Stimulated activated memory B cell treated with anti-CD40 and anti-IgM and Interleukin-4, amounts not matched to agents 10 μg/mL and 1 μg/mL and 100 μg/mL, for 72 hours (primary cell): Measurements from ENCODE around the gene ITGBL1.
A peak's percentile ranks its signal among the peaks of the same experiment; 100 is the strongest.

ENCODE experiments used
- ATAC-seq: fragments of 150-1000 bp; cut with Tn5 transposase; 2 replicates; pipeline ENCODE4 v1.10.0; 2021
- H3K27ac Mint-ChIP-seq: one replicate; pipeline ENCODE4 v1.8.0; 2022; ENCODE audit warnings: mild to moderate bottlenecking, mixed read lengths
- H3K27me3 Mint-ChIP-seq: one replicate; pipeline ENCODE4 v1.8.0; 2022; ENCODE audit warnings: mixed read lengths
- H3K36me3 Mint-ChIP-seq: one replicate; pipeline ENCODE4 v1.8.0; 2022; ENCODE audit warnings: mixed read lengths
- H3K4me1 Mint-ChIP-seq: one replicate; pipeline ENCODE4 v1.8.0; 2022; ENCODE audit warnings: mixed read lengths
- H3K4me3 Mint-ChIP-seq: one replicate; pipeline ENCODE4 v1.8.0; 2022; ENCODE audit warnings: mild to moderate bottlenecking, moderate library complexity, mixed read lengths
- H3K9me3 Mint-ChIP-seq: one replicate; pipeline ENCODE4 v1.8.0; 2022; ENCODE audit warnings: mixed read lengths

The ITGBL1 gene

DNA sequence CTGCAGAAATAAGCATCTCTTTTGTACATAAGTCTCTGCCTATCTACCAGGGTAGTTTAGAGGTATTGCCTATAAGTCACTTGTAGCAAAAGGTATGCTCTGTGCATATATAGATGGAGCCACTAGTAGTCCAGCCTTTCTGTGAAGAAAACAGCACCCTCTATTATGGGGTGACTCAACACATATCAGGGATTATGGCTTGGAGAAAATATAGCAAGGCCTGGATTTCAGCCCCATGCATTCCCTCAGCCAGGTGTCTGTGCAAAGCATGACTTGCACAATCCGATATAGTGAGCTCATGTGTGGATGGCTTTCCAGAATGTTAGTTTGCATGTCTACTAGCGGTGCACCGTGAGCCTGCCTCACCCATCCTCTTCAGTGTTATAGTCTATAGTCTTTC, 22.7 kb upstream of the ITGBL1 start:
- Mint-ChIP-seq H3K27me3 (no peaks in the 10 kb centered on the region), H3K27ac (no peak overlapping the region), H3K4me1 (no peaks in the 10 kb centered on the region), H3K9me3 (no peaks in the 10 kb centered on the region), H3K4me3 (no peak overlapping the region), H3K36me3 (no peaks in the 10 kb centered on the region)
- ATAC-seq, result no peak

DNA sequence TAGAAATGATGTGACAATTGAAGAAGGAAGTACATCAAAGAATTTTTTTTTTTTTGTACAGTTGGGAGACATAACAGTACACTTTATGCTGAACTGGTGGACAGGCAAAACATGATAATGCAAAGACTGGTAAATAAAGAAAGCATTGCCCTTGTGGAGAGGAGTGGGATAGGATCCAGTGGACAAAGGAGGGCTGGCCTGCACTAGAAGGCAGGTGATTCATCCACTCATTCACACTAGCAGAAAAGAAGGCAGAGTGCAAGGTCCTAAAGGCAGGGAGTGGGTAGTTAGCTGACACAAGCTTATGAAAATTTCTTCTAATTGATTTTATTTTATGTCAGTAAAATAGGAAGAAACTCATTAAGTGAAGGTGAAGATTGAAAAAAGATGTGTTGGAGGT, 18.6 kb upstream of the ITGBL1 start:
- H3K9me3 Mint-ChIP-seq, result no peaks in the 10 kb centered on the region
- no peak overlapping the region for H3K27ac Mint-ChIP-seq
- H3K4me1 Mint-ChIP-seq, result no peaks in the 10 kb centered on the region
- no peaks in the 10 kb centered on the region for H3K27me3 Mint-ChIP-seq
- H3K36me3 Mint-ChIP-seq, result no peaks in the 10 kb centered on the region
- no peak overlapping the region for H3K4me3 Mint-ChIP-seq
- ATAC-seq, result no peak

DNA sequence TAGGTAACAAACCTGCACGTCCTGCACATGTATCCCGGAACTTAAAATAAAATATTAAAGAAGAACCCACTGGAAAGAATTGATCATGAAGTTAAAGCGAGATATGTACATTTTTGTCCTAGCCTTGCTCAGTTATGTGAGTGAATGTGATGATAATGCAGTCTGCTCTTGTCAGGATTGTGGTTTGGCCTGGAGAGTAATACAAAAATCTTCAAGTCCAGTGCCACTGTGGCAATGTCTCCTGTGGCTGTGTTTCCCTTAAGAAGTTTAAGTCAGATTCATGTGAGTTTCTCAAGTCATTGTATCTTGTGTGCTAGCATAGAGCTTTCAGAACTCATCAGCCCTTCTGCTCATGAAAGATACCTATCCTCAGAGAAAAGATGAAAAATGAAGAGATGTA, 18.0 kb upstream of the ITGBL1 start:
- no peaks in the 10 kb centered on the region for H3K9me3 Mint-ChIP-seq
- no peaks in the 10 kb centered on the region for H3K36me3 Mint-ChIP-seq
- H3K4me1 Mint-ChIP-seq, result no peaks in the 10 kb centered on the region
- no peak for ATAC-seq
- no peaks in the 10 kb centered on the region for H3K27me3 Mint-ChIP-seq
- H3K27ac Mint-ChIP-seq, result no peak overlapping the region
- H3K4me3 Mint-ChIP-seq, result no peak overlapping the region

DNA sequence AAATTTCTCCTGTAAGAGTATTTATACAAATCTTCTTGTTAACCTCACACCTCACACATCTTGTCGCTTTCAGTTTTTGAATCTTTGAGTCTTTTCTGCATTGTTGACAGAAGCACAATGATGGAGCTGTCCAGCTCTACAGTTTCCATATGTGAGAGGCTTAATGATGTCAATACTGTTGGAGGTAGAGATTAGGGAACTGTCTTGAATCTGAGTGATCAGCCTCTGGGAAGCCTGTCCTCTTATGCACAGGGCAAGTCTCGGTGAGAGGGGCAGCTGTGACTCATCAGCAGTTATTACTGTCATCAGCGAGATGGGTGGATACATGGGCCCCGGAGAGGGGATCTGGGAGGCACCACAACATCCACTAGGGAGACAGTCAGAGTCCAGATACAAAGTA, 4.6 kb upstream of the ITGBL1 start:
- no peak for ATAC-seq
- Mint-ChIP-seq H3K36me3 (no peaks in the 10 kb centered on the region), H3K27ac (no peak overlapping the region), H3K4me1 (no peaks in the 10 kb centered on the region), H3K9me3 (peaks cover 4% of the 10 kb centered on the region), H3K4me3 (no peak overlapping the region), H3K27me3 (peaks cover 18% of the 10 kb centered on the region)

DNA sequence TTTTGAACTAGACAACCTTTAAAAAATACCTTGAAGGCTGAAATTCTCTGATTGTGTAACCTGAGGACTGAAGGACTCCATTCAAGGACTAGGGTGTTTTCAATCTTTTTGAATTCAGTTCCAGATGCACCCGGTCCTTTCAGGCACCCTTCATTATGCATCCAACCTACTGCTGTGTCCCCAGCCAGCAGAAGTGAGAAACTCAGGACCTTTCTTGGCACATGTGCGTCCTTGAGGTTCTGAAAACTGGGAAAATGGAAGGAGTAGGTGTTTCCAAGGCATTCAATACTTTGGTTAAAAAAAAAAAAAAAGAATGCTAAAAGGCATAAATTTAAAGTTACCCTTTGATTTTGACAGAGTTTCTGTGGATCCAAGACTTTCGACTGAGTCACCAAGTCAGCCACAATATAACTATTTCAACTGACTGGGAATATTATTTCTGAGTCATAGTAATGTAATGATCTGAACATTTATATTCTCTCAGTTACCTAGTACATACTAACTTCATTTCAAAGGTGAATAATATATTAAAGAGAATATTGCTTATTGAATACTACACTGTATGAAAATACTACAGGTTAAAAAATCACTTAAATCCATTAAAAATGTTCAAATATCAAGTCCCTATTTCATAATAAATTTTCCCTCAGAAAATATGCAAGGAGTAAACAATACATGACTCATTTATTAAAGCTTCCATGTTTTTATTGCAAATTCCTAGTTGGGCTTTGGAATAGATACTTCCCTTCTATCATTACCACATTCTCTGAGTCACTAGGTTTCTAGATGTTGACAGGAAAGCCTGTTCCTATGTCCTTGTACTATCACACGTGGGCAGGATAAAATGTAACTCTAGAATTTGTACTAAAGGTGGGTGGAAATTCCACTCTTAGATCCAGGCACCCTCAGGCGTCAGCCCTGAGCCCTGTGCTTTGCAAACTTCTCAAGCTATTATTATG, 2.4 kb upstream of the ITGBL1 start:
- ATAC-seq, result no peak
- Mint-ChIP-seq H3K36me3 (no peaks in the 10 kb centered on the region), H3K4me3 (no peak overlapping the region), H3K9me3 (no peaks in the 10 kb centered on the region), H3K4me1 (no peaks in the 10 kb centered on the region), H3K27ac (no peak overlapping the region), H3K27me3 (peaks cover 38% of the 10 kb centered on the region)

DNA sequence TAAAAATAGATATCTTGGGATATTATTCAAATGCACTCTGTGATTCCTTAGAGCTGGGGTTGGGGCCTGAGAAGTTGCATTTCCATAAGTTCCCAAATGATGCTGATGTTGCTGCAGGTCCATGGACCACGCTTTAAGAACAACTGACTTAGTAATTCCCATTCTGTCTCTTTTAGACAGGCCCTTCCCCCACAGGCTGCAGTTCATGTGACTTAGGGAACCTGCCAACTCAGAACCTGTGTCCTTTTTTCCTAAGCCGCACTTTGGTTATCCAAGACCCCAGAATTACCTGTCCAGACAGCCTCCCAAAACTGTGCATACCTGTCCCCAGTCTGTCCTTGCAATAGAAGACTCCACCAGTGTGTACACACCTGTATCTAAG, 1.7 kb upstream of the ITGBL1 start:
- peak; percentile 18 for ATAC-seq
- H3K4me3 Mint-ChIP-seq, result no peak overlapping the region

DNA sequence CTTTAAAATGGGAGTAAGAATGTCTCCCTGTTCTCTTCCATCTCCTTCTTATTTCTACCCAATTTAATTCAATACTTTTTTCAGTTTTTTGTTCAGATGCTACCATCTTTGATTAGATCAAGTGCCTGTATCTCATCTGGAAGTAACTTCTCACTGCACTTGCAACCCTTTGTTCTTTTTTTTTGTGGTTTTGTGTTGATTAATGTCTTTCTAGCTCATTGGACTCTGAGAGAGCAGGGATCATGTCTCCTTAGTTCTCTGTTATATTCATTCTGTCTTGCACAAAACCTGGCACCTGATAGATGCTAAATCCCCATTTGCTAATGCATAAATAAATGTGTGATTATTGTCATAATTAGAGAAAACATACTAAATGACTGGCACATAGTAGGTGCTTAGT, 834 bp upstream of the ITGBL1 start:
- H3K27me3 Mint-ChIP-seq, result peaks cover 41% of the 10 kb centered on the region
- no peak overlapping the region for H3K27ac Mint-ChIP-seq
- H3K9me3 Mint-ChIP-seq, result no peaks in the 10 kb centered on the region
- H3K36me3 Mint-ChIP-seq, result no peaks in the 10 kb centered on the region
- H3K4me1 Mint-ChIP-seq, result no peaks in the 10 kb centered on the region
- no peak overlapping the region for H3K4me3 Mint-ChIP-seq
- ATAC-seq, result no peak

More for the DNA sequence above, 1.7 kb upstream of the ITGBL1 start:
- Mint-ChIP-seq H3K9me3 (no peaks in the 10 kb centered on the region), H3K4me1 (no peaks in the 10 kb centered on the region), H3K36me3 (no peaks in the 10 kb centered on the region), H3K27ac (no peak overlapping the region), H3K27me3 (peaks cover 41% of the 10 kb centered on the region)

DNA sequence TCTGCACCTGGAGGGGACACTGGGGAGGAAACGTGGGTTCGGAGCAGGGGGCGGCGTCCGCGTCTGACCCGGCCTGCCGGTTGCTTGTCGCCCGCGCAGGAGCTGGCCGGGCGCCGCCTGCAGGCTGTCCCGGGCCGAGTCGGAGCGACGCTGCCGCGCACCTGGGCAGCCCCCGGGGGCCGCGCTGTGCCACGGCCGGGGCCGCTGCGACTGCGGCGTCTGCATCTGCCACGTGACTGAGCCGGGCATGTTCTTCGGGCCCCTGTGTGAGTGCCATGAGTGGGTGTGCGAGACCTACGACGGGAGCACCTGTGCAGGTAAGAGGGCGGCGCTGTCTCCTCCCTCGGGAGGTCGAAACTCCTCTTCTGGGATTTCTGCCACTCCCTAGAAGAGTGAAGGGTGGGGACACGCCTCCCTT, 1.3 kb downstream of the ITGBL1 start:
- Mint-ChIP-seq H3K27ac (no peak overlapping the region), H3K27me3 (peaks cover 41% of the 10 kb centered on the region), H3K4me3 (no peak overlapping the region), H3K9me3 (no peaks in the 10 kb centered on the region), H3K4me1 (no peaks in the 10 kb centered on the region), H3K36me3 (no peaks in the 10 kb centered on the region)
- no peak for ATAC-seq

DNA sequence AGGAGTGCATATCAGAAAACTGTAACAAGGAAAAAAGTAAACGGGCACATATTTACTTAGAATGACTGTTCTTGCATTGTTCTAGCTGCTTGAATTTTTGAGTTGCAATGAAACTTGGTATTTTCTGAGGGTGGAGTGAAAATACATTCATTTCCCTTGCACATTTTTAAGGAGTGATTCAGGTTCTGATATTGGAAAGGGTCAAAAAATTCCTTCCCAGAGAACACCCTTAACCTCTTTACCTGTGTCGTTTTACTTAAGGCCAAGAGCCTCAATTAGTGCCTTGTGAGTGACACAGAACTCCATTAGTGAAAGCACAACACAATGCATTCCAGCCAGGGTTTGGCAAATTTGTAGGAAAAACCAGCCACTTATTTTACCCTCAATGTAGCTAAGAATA, 2.3 kb downstream of the ITGBL1 start:
- H3K27me3 Mint-ChIP-seq, result peaks cover 41% of the 10 kb centered on the region
- H3K36me3 Mint-ChIP-seq, result no peaks in the 10 kb centered on the region
- H3K4me1 Mint-ChIP-seq, result no peaks in the 10 kb centered on the region
- no peak overlapping the region for H3K4me3 Mint-ChIP-seq
- no peak overlapping the region for H3K27ac Mint-ChIP-seq
- ATAC-seq, result no peak
- H3K9me3 Mint-ChIP-seq, result no peaks in the 10 kb centered on the region

DNA sequence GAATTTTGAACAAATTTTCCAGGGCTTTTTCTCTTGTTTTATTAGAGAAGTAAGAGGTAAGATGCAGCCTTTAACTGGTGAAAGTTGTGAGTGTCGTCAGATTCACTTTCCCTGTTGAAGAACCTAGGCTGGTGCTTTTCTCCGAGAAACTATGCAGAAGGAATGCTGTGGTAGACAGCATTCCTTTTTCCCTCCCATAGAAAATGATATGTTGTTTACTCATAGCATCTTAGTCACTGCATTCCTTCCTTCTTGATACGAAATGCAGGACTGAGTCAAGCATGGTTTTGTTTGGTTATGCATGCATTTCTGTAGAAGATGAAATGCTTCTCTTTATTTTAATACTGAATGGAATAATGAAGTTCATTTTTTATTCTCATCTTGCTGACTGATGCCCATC, 3.4 kb downstream of the ITGBL1 start:
- no peak for ATAC-seq
- Mint-ChIP-seq H3K4me3 (no peak overlapping the region), H3K4me1 (no peaks in the 10 kb centered on the region), H3K27me3 (peaks cover 41% of the 10 kb centered on the region), H3K36me3 (no peaks in the 10 kb centered on the region), H3K9me3 (no peaks in the 10 kb centered on the region), H3K27ac (no peak overlapping the region)

DNA sequence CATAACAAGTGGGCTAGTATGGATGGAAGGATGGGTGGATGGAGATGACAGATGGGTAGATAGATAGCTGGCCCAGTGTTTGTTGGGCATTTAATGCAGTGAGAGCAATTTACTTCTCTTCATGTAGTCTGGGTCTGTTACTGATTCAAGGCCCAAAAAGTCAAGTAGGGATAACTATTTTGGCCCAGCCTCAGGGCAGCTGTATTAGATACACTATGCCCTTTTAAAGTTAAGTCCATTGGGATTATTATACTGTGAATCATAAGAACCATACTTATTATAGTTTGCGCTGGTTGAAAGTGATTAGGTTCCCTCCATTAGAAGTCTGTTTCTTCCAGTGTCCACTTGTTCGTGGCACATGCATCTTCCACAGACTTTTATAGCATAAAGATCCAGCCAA, 4.7 kb downstream of the ITGBL1 start:
- Mint-ChIP-seq H3K4me3 (no peak overlapping the region), H3K36me3 (no peaks in the 10 kb centered on the region), H3K4me1 (no peaks in the 10 kb centered on the region), H3K27me3 (peaks cover 30% of the 10 kb centered on the region), H3K27ac (no peak overlapping the region), H3K9me3 (no peaks in the 10 kb centered on the region)
- ATAC-seq, result no peak

DNA sequence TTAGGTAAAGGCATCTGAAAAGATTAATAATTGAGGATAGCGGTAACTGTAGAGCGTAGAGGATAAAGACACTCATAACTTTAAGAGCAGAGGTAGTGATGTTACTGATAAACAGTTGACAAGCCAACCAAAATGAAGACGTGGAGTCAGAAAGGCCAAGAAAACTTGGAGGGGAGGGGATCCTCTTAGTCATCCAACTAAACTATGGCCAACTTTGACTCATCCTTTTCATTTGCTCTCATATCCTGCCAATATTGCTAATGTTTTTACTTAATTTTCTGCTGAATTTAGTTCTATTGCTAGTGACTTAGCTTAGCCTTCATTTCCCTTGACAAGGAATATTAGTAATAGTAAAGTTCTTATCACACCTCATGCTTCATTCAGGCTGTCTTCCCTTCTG, 13.4 kb downstream of the ITGBL1 start:
- Mint-ChIP-seq H3K36me3 (no peaks in the 10 kb centered on the region), H3K27ac (no peak overlapping the region), H3K27me3 (no peaks in the 10 kb centered on the region), H3K4me1 (no peaks in the 10 kb centered on the region), H3K4me3 (no peak overlapping the region), H3K9me3 (peaks cover 2% of the 10 kb centered on the region)
- no peak for ATAC-seq

DNA sequence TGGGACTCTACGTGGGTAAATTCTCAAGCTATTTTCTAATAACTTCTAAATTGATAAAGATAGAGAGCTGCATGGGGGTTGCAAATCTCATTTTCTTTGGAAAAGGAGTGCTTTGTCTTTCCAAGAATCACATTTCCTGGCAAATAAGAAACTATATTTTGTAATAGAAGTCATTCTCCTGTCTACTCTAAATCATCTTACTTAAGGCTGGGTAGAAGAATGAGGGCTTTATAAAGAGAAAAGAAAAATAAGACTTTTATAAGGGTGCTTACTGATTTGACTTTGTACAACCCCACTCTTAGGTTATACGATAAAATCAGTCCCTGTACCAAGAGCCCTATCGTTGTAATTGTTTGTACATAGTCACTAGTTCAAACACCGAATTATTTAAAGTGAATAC, 14.9 kb downstream of the ITGBL1 start:
- H3K27me3 Mint-ChIP-seq, result no peaks in the 10 kb centered on the region
- no peak for ATAC-seq
- no peaks in the 10 kb centered on the region for H3K4me1 Mint-ChIP-seq
- H3K4me3 Mint-ChIP-seq, result no peak overlapping the region
- no peaks in the 10 kb centered on the region for H3K36me3 Mint-ChIP-seq
- peaks cover 2% of the 10 kb centered on the region for H3K9me3 Mint-ChIP-seq
- no peak overlapping the region for H3K27ac Mint-ChIP-seq

DNA sequence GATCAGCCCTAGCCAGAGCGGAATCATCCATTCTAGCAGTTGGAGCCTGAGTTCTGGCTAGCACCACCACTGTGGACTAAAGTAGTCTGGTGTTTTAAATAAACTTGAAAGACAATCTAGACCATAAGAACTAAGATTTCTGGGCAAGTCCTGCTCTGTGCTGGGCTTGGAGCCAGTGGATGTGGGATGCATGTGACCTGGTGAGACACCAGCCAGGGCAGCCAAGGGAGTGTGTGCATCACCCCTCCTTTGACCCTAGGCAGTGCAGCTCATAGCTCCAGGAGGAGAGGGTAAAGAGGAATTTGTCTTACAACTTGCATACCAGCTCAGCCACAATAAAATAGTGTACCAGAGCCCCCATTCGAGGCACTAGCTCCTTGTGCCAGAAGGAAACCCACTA, 21.0 kb downstream of the ITGBL1 start:
- Mint-ChIP-seq H3K27me3 (peaks cover 10% of the 10 kb centered on the region), H3K4me3 (no peak overlapping the region), H3K9me3 (peaks cover 3% of the 10 kb centered on the region), H3K4me1 (no peaks in the 10 kb centered on the region), H3K36me3 (no peaks in the 10 kb centered on the region), H3K27ac (no peak overlapping the region)
- peak; percentile 41 for ATAC-seq

DNA sequence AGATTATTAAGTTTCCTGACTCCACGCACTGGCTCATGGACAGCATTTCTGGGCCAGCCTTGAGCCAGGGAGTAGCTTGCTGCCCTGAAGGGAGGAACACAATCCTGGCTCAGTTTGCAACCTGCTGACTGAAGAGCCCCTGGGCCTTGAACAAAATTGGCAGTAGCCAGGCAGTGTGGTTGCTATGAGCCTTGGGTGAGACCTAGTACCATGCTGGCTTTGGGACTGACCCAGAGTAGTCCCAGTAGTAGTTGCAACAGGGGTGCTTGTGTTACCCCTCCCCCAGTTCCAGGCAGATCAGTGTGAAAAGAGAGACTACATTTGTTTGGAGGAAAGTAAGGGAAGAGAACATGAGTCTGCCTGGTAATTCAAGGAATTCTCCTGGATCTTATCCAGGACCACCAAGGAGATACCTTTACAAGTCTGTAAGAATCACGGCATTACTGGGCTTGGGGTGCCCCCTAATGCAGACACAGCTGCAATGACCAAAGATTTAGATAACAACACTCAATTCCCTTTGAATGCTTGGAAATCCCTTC, 22.0 kb downstream of the ITGBL1 start:
- Mint-ChIP-seq H3K36me3 (no peaks in the 10 kb centered on the region), H3K9me3 (peaks cover 3% of the 10 kb centered on the region), H3K27ac (no peak overlapping the region), H3K4me3 (no peak overlapping the region), H3K27me3 (peaks cover 10% of the 10 kb centered on the region), H3K4me1 (no peaks in the 10 kb centered on the region)
- ATAC-seq, result no peak

DNA sequence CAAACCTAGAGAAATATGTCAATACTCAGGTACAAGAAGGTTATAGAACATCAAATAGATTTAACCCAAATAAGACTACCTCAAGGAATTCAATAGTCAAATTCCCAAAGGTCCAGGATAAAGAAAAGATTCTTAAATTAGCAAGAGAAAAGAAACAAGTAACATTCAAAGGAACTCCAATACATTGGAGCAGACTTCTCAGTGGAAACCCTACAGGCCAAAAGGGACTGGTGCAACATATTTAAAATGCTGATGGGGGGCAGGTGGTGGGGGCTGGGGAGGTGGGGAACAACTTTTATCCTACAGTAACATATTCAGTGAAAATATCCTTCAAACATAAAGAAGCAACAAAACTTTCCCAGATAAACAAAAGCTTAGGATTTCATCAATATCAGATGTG, 23.1 kb downstream of the ITGBL1 start:
- Mint-ChIP-seq H3K36me3 (no peaks in the 10 kb centered on the region), H3K27me3 (peaks cover 10% of the 10 kb centered on the region), H3K4me3 (no peak overlapping the region), H3K4me1 (no peaks in the 10 kb centered on the region), H3K9me3 (peaks cover 7% of the 10 kb centered on the region), H3K27ac (no peak overlapping the region)
- ATAC-seq, result no peak
